Hematopoietic multipotent progenitor cell treated with erythropoietin and hydrocortisone succinate and interleukin-3 and kit ligand, for 4 days (in vitro differentiated cells): ENCODE measurements around the gene LIX1.
"Not testable (repeated sequence)": the region's sequence is repeated elsewhere in the genome, so short reads cannot be mapped to it uniquely, and the experiment has no call there.

Source experiments
- DNase-seq: peaks from one replicate; pipeline ENCODE4 v3.0.0-alpha.2; 2015

LIX1 gene

GRCh38 chr5:97141031-97141430 lies 1.4 kb downstream of the LIX1 start:
- no peak for DNase-seq

- DNase-seq, result not testable (repeated sequence)
Observed at GRCh38 chr5:97140250-97140649, 2.2 kb downstream of the LIX1 start.

- DNase-seq, result no peak
Observed at GRCh38 chr5:97136475-97136874, 5.9 kb downstream of the LIX1 start.

- DNase-seq, result no peak
Observed at GRCh38 chr5:97135868-97136267, 6.5 kb downstream of the LIX1 start.

GRCh38 chr5:97134634-97135033 lies 7.8 kb downstream of the LIX1 start:
- DNase-seq, result no peak

- peak; percentile 28 for DNase-seq
Observed at GRCh38 chr5:97133101-97133500, 9.3 kb downstream of the LIX1 start.

- DNase-seq, result no peak
Observed at GRCh38 chr5:97131921-97132320, 10.5 kb downstream of the LIX1 start.

- no peak for DNase-seq
Observed at GRCh38 chr5:97131139-97131710, 11.2 kb downstream of the LIX1 start.

GRCh38 chr5:97127727-97128126 lies 14.7 kb downstream of the LIX1 start:
- DNase-seq, result no peak

GRCh38 chr5:97125125-97125683 lies 17.2 kb downstream of the LIX1 start:
- no peak for DNase-seq

GRCh38 chr5:97124335-97124734 lies 18.1 kb downstream of the LIX1 start:
- no peak for DNase-seq

- no peak for DNase-seq
Observed at GRCh38 chr5:97121848-97122247, 20.6 kb downstream of the LIX1 start.

GRCh38 chr5:97120195-97120594 lies 22.2 kb downstream of the LIX1 start:
- no peak for DNase-seq

GRCh38 chr5:97119007-97119390 lies 23.4 kb downstream of the LIX1 start:
- DNase-seq, result no peak

GRCh38 chr5:97118261-97119006 lies 24.0 kb downstream of the LIX1 start:
- no peak for DNase-seq

GRCh38 chr5:97115932-97116331 lies 26.5 kb downstream of the LIX1 start:
- DNase-seq, result no peak

GRCh38 chr5:97112230-97112629 lies 30.2 kb downstream of the LIX1 start:
- DNase-seq, result no peak

- DNase-seq, result no peak
Observed at GRCh38 chr5:97111616-97112015, 30.8 kb downstream of the LIX1 start.

GRCh38 chr5:97111004-97111403 lies 31.4 kb downstream of the LIX1 start:
- DNase-seq, result no peak

GRCh38 chr5:97107318-97107717 lies 35.1 kb downstream of the LIX1 start:
- no peak for DNase-seq

GRCh38 chr5:97106216-97106581 lies 36.2 kb downstream of the LIX1 start:
- no peak for DNase-seq

- DNase-seq, result no peak
Observed at GRCh38 chr5:97105501-97106215, 36.8 kb downstream of the LIX1 start.

- no peak for DNase-seq
Observed at GRCh38 chr5:97102010-97102470, 40.4 kb downstream of the LIX1 start.
